Measurements from ENCODE around the gene PURA.

The PURA gene

GRCh38 chr5:140109759-140110645, 3.9 kb upstream of the PURA start:
- DNase-seq: no peak

DNA sequence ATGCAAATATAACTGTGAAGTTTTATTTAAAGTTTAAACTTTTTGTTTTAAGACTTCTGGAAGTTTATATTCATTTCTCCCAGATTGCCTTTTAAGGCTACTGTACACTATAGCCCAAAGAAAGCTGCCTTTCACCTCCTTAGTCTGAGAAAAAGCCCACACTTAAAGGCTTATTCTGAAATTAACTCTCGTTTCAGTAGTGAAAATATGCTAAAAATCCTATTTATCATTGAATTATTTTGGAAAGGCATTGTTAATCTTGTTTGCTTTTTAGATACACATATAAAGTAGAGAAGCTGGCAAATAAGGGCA, 3.3 kb upstream of the PURA start:
- no peak for DNase-seq

GRCh38 chr5:140111011-140111858, 2.7 kb upstream of the PURA start:
- no peak for DNase-seq

- no peak for DNase-seq
Observed at GRCh38 chr5:140111859-140112551, 1.9 kb upstream of the PURA start.

GRCh38 chr5:140112685-140113179, 1.2 kb upstream of the PURA start:
- no peak for DNase-seq

DNA sequence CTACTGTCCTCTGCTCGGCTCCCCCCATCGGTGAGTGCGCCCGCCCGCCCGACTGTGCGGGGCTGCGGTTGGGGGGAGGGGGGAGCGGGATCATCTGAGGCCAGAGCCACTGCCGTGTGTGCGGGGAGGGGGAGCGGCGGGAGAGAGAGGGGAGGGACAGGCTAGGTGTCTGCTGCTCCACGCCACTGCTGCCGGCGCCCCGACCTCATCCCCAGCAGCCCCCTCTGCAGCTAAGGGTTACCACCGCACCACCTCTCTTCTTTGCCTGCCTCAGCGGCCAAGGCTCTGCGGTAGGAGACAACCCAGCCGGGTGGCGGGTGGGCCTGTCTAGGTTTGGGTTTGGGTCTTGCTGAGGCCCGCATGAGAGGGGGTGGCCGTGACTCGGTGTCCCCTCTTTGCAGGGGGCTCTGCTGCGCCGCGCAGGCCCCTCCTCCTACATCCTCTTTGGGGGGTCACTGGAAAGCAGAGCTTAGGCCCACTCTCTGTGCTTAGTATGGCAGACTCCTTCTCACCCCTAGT, 670 bp upstream of the PURA start:
- peak; percentile 14 to 34 for DNase-seq

GRCh38 chr5:140114341-140115185, 654 bp downstream of the PURA start:
- DNase-seq: peak; percentile 40 to 54

DNA sequence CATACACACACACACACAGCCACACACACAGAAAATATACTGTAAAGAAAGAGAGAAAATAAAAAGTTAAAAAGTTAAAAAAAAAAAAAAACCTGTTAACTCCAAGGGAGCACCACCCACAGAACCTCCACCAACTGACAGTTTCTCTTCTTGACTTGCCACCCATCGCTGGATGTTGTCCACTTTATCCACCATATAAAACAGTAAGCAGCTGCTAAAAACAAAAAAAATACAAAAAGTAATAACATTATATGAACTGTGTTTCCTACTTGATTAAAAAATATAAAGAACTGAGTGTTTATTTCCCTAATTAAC, 1.2 kb downstream of the PURA start:
- no peak for DNase-seq

- DNase-seq: no peak
Observed at GRCh38 chr5:140116716-140117115, 2.8 kb downstream of the PURA start.

DNA sequence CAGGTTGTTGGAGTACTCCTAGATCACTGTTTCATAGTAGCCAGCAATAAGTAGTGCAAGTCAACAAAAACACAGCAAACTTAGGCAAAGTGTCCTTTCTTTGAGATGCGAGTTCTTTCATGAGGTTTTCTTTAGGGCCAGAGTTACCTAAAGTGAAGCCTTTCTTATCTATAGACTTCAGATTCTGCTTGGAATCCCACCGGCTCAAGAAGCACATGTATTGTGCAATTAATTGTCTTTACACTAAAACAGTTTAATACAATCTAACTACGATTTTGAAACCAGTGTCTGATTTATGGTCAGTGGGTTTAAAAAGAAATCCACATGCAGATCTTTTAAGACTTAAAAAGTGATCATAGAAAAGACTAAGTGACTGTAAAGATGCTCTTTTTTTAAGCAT, 3.6 kb downstream of the PURA start:
- no peak for DNase-seq

- DNase-seq: no peak
Observed at GRCh38 chr5:140118302-140118936, 4.5 kb downstream of the PURA start.

GRCh38 chr5:140125637-140126036, 11.7 kb downstream of the PURA start, which contains the start of gene IGIP:
Gene IGIP (plus strand): TSS chr5:140125937. CDS start chr5:140128477, 2,540 bp downstream.
- no peak for DNase-seq

DNA sequence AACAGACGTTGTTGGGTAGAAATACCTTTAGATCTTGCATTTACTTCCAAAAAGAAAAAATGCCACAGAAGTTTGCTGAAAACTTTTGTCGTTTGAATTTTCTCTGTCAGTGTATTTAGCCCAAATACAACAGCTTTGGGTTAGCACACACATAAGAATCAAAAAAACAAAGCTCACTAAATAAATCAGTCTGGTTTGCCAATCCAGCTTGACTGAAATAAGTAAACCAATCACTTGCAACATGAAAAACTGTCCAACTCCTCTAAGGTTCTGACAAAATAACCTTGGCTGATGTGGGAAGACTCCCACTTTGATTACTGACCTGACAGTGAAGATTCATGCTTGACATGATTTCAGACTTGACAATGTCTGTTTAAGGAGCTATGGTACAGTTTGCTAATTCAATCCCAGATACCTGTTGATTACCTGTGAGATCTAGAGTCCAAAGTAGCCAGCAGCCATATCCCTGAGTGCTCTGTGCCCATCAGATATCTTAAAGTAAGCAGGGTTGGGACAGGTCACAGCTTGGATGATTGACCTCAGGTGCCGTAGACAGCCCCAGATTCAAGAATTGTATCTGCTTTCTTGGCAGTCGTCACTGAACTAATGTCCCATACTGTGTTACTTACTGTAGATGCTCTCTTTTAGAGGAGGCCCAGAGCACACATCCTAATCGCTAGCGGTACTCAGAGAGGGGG, 12.6 kb downstream of the PURA start:
- no peak for DNase-seq

DNA sequence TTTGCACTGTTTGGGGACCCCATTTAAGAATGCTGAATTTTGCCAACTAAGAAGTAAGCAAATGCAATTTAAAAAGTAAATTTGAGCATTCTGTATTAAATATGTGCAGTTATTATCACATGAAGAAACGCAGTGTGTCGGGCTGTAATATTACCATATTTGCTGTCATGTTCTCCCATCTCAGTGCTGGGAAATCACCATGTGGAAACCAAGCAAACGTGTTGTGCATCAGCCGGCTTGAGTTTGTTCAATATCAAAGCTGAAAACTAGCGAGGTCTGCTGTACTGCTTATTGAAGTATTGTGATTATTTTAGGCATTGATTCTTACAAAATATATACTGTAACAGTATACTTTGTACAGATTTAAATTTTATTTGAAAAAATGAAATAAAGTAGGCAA, 14.5 kb downstream of the PURA start:
- DNase-seq: no peak

DNA sequence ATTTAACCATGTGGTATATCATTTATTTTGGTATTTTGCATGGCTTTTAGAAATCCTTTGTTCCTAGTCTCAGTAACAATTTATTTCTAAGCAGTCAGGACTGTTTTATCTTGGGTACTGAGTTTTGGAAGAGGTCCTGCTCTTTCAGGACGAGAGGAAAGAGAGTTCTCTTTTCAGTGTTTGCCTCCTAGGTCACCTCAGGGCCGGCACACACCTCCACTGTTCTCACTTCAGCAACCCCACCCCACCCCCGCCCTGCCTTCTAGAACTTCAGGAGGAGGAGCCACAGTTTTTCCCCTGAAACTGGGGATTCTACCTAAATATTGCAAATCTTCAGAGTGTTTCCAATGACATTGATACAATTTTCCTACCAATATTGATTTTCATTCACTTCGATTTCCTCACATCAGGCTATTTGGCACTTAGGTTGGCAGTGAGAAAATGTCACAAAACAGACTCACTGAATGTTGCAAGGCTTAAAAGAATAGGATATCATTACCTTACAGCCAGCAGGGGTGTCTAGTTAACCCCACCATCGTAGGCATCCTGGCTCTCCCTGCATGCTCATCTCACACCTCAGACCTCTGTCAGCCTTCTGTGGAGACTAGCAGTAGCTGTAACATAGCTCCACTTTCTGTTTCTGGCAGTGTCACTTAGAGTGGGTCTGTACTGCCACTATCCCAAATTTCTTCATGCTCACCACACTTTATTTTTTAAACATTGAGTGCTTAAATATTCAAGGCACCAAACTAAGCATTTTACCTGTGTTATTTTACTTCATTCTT, 17.2 kb downstream of the PURA start:
- no peak for DNase-seq

DNA sequence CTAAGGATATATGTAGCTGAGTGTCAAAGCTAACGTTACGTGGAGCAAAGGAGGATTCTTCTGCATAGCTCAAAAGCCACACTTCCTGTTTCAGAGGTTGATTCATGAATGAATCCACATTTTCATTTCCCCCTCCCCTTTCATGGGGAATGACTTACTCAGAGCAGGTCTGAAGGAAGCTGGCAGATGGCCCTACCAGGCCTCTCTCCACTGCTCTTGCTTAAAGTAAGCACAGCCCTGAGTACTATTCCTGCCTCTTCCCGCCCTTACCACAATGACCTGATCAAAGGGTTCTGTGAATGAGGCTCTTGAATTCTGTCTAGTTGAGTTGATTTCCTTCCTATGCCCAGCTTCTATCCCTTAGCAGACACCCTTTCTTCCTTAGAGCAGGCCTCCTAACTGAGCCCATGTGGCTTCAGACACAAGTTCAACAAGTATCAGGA, 18.1 kb downstream of the PURA start:
- no peak for DNase-seq

GRCh38 chr5:140133514-140134167, 19.7 kb downstream of the PURA start:
- DNase-seq: no peak

GRCh38 chr5:140134277-140134935, 20.5 kb downstream of the PURA start:
- no peak for DNase-seq

DNA sequence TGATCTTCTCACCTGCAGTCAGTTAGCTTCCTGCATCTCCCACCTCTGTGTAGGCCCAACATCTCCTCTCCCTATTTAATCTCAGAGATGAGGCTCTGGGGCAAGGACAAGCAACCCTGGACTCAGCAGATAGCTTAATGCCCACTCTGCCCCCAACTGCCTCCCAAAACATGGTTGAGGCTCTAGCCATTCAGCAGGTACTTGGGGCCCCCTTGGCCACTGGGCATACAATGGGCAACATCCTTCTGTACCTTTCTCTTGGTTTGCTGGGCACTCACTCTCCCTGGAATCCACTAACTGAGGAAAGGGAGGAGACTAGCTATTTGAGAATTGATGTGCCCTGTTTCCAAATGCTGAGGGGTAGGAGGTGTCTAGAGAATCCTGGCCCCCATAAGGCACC, 21.2 kb downstream of the PURA start:
- no peak for DNase-seq
